22Rv1 (cell line): Measurements from ENCODE around the gene KIAA0753.
"Not testable (repeated sequence)": the region's sequence is repeated elsewhere in the genome, so short reads cannot be mapped to it uniquely, and the experiment has no call there.

Experiments
- H3K27ac ChIP-seq: fragments of 450-650 bp; 2 replicates; pipeline ENCODE4 v1.5.1; 2017
- CTCF ChIP-seq: fragments of 450-650 bp; IDR thresholded peaks from 2 replicates; pipeline ENCODE4 v1.5.1; 2017; ENCODE audit warnings: mild to moderate bottlenecking
- ZFX ChIP-seq: fragments of 450-650 bp; IDR thresholded peaks from 2 replicates; pipeline ENCODE4 v1.6.1; 2017; ENCODE audit warnings: antibody characterized with exemption, borderline replicate concordance

Gene KIAA0753

DNA sequence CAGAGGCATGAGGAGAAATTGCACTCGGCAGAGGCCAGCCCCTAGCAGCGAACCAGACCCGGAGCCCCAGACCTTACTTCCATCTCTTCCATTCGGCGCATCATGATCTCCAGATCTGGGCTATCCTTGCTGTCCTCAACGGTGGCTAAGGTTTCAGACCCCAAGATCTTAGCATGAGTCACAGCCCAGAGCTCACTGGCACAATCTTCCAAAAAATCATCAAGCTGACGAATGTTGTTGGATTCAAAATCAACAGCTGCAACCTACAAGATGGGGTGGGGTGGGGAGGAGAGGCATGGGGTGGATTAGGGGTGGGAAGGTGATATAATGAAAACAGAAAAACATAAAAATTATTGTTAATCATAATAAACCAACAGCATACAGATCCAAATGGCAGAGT lies 44.4 kb downstream of the KIAA0753 start:
- TF ChIP-seq ZFX = no peak
- TF ChIP-seq CTCF = no peak
- no peak overlapping the region for H3K27ac ChIP-seq

DNA sequence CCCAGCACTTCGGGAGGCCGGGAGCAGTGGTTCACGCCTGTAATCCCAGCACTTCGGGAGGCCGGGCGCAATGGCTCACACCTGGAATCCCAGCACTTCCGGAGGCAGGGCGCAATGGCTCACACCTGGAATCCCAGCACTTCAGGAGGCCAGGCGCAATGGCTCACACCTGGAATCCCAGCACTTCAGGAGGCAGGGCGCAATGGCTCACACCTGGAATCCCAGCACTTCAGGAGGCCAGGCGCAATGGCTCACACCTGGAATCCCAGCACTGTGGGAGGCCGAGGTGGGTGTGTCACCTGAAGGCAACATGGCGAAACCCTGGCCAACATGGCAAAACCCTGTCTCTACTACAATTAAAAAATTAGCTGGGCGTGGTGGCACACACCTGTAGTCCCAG lies 47.1 kb downstream of the KIAA0753 start:
- H3K27ac ChIP-seq = not testable (repeated sequence)

GRCh38 chr17:6592173-6592572 lies 48.3 kb downstream of the KIAA0753 start:
- no peak for TF ChIP-seq ZFX
- 0 out of 2 replicates have a peak overlapping the region, but pooled peaks have one; percentile 31 for H3K27ac ChIP-seq

DNA sequence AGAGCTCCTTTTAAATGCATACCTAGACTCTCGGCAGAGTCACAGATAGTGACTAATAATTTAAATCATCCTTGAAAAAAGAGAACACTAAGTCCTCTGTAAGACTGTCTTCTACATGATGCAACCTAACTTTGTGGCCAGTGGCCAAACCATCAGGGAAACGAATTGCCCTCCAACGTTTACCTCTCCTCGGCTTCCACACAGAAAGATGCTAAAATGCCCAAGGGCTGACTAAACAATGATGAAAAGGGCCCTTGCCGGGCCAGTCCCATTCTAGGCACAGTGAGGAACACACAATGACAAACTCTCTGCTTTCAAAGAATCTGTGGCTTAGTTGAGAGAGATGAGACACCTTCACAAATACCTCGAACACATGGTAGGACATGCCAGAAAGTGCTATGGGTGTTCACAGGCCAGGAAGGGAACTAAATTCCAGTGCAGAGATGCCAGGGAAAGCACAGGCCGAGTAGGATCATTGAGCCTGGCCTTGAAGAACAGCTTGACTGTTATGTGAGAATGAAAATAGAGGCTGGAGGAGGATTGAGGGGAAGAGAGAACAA lies 48.8 kb downstream of the KIAA0753 start:
- H3K27ac ChIP-seq = peak overlapping the region; percentile 31; the same call in 1 of the 2 replicates
- TF ChIP-seq CTCF (no peak), ZFX (no peak)

DNA sequence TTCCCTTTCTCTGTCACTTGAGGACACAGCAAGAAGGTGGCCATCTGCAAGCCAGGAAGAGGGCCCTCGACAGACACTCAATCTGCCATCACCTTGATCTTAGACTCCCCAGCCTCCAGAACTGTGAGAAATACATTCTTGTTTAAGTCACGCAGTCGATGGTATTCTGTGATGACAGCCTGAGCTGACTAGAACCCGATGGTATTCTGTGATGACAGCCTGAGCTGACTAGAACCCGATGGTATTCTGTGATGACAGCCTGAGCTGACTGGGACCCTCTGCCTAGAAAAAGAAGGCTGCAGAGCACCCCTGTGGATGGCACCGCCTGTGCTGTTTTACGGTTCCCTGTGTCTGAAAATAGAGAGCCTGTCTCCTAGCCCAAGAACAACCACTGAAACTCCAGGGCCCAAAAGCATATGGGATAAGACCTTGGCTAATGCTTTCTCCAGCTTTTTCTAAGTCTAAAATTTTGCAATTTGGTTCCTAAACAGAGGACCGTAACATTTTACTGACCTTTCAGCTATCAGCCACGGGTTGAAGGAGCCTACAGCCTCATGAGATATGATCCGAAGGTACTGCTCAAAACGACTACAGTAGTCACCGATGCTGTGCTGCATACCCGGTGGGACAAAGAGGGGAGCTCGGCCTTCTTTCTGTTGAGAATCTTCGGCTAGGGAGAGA lies 51.1 kb downstream of the KIAA0753 start:
- no peak overlapping the region for H3K27ac ChIP-seq

GRCh38 chr17:6588165-6588564 lies 52.3 kb downstream of the KIAA0753 start:
- H3K27ac ChIP-seq = no peak overlapping the region
- no peak for TF ChIP-seq ZFX
- no peak for TF ChIP-seq CTCF

More for the DNA sequence above, 51.1 kb downstream of the KIAA0753 start:
- TF ChIP-seq ZFX = no peak
- TF ChIP-seq CTCF = no peak

DNA sequence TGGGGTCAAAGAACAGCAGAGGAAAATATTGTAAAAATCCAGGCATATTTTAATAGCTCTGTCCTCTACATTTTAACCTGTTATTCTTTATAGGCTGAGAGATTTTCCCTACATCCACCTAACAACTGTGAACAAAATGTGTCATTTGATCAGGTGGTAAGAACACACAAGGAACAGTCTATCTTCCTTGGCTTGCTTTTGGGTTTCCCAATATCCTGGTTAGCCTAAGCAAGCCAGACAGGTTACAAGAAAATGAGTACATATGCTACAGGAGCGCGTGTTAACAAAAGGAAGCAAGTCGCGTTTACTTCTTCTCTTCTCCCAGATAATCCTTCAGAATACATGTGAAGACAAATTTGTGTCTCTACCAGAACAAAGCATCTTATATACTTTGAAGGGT lies 53.2 kb downstream of the KIAA0753 start:
- no peak overlapping the region for H3K27ac ChIP-seq
- TF ChIP-seq ZFX = no peak
- no peak for TF ChIP-seq CTCF

DNA sequence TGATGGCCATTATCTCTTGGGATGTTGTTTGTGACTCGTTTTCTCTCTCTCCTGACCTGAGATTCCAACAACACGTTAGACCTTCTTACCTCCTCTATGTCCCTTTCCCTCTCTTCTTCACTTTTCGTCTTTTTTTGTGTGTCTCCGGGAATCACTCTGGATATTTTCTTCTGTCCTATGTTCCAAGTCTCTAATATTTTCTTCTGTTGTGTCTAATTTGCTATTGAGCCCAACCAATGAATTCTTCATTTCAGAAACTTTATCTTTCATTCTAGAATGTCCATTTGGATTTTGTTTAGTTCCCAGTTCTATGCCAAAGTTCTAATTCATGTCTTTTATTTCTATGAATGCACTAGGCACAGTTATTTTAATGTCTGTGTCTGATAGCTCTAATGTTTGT lies 57.1 kb downstream of the KIAA0753 start:
- H3K27ac ChIP-seq = no peak overlapping the region
- TF ChIP-seq CTCF (no peak), ZFX (no peak)
